ENCODE results near the gene SCYGR7. TPM values are rescaled to one million over a fixed set of nuclear protein-coding genes. Genes with fewer than 3 reads are reported as not detected.
A peak's percentile ranks its signal among the peaks of the same experiment; 100 is the strongest.
"Not testable (repeated sequence)": the region's sequence is repeated elsewhere in the genome, so short reads cannot be mapped to it uniquely, and the experiment has no call there.

The SCYGR7 gene
- total and polyA plus RNA-seq, 11 donors = not detected

DNA sequence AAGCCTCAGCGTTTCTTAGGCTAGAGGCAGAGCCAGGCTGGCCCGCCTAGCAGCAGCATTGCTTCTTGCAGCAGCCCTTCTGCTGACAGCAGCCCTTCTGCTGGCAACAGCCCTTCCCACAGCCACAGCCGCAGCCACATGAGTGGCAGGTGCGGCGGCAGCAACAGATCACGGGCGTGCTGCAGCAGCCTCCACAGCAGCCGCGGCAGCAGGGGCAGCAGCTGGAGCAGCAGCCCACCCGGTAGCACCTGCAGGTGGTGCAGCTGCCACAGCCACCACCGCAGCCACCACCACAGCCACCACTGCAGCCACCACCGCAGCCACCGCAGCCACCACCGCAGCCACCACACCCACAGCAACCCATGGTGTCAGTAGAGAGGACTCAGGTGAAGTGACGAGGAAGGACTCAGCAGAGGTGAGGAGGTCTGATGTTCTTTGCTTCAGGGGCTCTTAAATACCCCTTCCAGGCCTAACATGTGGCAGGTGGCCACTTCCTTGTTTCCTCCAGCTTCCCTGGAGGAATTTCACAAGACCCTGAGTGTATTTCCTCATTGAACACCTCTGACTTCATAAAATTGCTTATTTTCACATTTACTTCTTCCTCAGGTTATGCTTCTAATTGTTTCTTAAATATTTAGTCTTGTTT, 3.6 kb upstream of the SCYGR7 start, which contains the start of gene SCYGR6:
Gene SCYGR6, minus strand, starts transcription at position 364 of the 646 bp plus-strand sequence. Its CDS starts 0 bp downstream, at position 364.
- no peak for ATAC-seq
- peaks cover 0 to 19% (median 0%) of the 10 kb centered on the region in 9 donors for H3K27me3 ChIP-seq
- no peaks in the 10 kb centered on the region for H3K9me3 ChIP-seq
- no peak for DNase-seq
- H3K27ac ChIP-seq = no peak within 1 kb of the TSS
- H3K4me1 ChIP-seq = no peaks in the 10 kb centered on the region
- 86 to 87% (median 86%) methylated on average over 10 to 15 of the region's 15 CpGs for WGBS, 4 donors
- H3K4me3 ChIP-seq = no peak within 1 kb of the TSS
- intact Hi-C loops (cut with DNase I) = no loop called here
- H3K36me3 ChIP-seq = no peaks in the 10 kb centered on the region
- TF ChIP-seq CTCF (IDR thresholded peaks at IDR 0.05) = no peak
- no peak for TF ChIP-seq POLR2A (IDR thresholded peaks at IDR 0.05)

GRCh38 chr2:227739351-227739750, 11.2 kb downstream of the SCYGR7 start:
- Histone ChIP-seq H3K27me3 (no peaks in the 10 kb centered on the region), H3K9me3 (no peaks in the 10 kb centered on the region), H3K27ac (no peak overlapping the region), H3K4me1 (no peaks in the 10 kb centered on the region), H3K36me3 (no peaks in the 10 kb centered on the region), H3K4me3 (no peak overlapping the region)
- 72 to 80% (median 74%) methylated on average over 14 of the region's 14 CpGs for WGBS, 4 donors
- intact Hi-C loops (cut with DNase I) = no loop called here
- DNase-seq = no peak
- ATAC-seq = no peak
- TF ChIP-seq CTCF (IDR thresholded peaks at IDR 0.05) = no peak
- no peak for TF ChIP-seq POLR2A (IDR thresholded peaks at IDR 0.05)

DNA sequence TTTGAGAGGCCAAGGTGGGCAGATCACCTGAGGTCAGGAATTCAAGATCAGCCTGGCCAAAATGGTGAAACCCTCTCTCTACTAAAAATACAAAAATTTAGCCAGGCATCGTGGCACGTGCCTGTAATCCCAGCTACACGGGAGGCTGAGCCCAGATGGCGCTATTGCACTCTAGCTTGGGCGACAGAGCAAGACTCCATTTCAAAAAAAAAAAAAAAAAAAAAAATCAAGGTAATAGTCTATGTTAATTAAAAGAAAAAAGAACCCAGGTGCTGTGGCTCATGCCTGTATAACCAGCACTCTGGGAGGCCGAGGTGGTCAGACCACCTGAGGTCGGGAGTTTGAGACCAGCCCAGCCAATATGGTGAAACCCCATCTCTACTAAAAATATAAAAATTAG, 12.6 kb downstream of the SCYGR7 start:
- H3K9me3 ChIP-seq; H3K27me3 ChIP-seq; ATAC-seq; H3K36me3 ChIP-seq; H3K4me1 ChIP-seq; DNase-seq; intact Hi-C loops (cut with DNase I); H3K4me3 ChIP-seq; H3K27ac ChIP-seq: not testable (repeated sequence)
- WGBS, 4 donors = 61 to 70% (median 66%) methylated on average over 7 of the region's 7 CpGs

- peaks cover 0 to 8% (median 0%) of the 10 kb centered on the region in 9 donors for H3K27me3 ChIP-seq
- no peaks in the 10 kb centered on the region for H3K9me3 ChIP-seq
- H3K4me1 ChIP-seq = no peaks in the 10 kb centered on the region
- DNase-seq (no peak), ATAC-seq (no peak)
- H3K36me3 ChIP-seq = no peaks in the 10 kb centered on the region
- no peak within 1 kb of the TSS for H3K27ac ChIP-seq
- 81 to 95% (median 90%) methylated on average over 4 to 8 of the region's 9 CpGs for WGBS, 4 donors
- intact Hi-C loops (cut with DNase I) = no loop called here
- TF ChIP-seq POLR2A (IDR thresholded peaks at IDR 0.05) (no peak), CTCF (IDR thresholded peaks at IDR 0.05) (no peak)
- no peak within 1 kb of the TSS for H3K4me3 ChIP-seq
Measured at GRCh38 chr2:227745594-227745993, 17.5 kb downstream of the SCYGR7 start, which contains the start of gene SCYGR8. TSS of gene SCYGR8 (plus strand) at chr2:227745894. CDS start at chr2:227745894, 0 bp downstream.

DNA sequence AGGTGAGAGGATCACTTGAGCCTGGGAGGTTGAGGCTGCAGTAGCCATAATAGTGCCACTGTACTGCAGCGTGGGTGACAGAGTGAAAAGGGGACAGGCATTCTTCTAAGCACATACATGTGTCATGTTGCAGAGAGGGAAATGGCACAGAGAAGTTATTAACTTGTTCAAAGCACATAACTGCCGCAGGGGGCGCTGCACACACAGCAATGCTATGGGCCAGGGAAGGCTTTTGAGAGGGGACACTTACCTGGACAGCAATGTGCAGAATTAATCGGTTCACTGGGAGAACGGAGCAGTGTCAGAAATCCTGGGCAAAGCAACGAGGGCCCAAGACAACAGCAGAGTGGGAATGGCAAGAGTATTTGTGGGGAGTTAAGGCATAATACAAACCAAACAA, 19.9 kb downstream of the SCYGR7 start:
- DNase-seq (no peak), ATAC-seq (no peak)
- Histone ChIP-seq H3K4me3 (no peak overlapping the region), H3K4me1 (no peaks in the 10 kb centered on the region), H3K9me3 (no peaks in the 10 kb centered on the region), H3K27ac (no peak overlapping the region), H3K27me3 (peaks cover 0 to 8% (median 0%) of the 10 kb centered on the region in 9 donors), H3K36me3 (no peaks in the 10 kb centered on the region)
- TF ChIP-seq CTCF (IDR thresholded peaks at IDR 0.05) = peak in 2 of 12 donors; percentile 9 to 13
- TF ChIP-seq POLR2A (IDR thresholded peaks at IDR 0.05) = no peak
- intact Hi-C loops (cut with DNase I) = no loop called here
- WGBS, 4 donors = 53 to 64% (median 57%) methylated on average over 6 of the region's 6 CpGs

- H3K27me3 ChIP-seq; H3K36me3 ChIP-seq; H3K4me3 ChIP-seq; intact Hi-C loops (cut with DNase I); DNase-seq; H3K9me3 ChIP-seq; H3K4me1 ChIP-seq; ATAC-seq; H3K27ac ChIP-seq: not testable (repeated sequence)
- 66 to 79% (median 69%) methylated on average over 4 of the region's 4 CpGs for WGBS, 4 donors
Measured at GRCh38 chr2:227756261-227756660, 28.1 kb downstream of the SCYGR7 start.
